ENCODE measurements around the gene MOSPD3. TPM values are rescaled to one million over a fixed set of nuclear protein-coding genes. Genes with fewer than 3 reads are reported as not detected.

Gene MOSPD3
- total RNA-seq, 2 experiments from 2014 or later, result 10.4 to 12.0 TPM

Small RNA genes lying within 50 kb of the gene (small RNA-seq; reads per million reads assigned to genes)
- not detected for gene SAP25

Other genes starting within 250 kb of the MOSPD3 start
- 6.4 and 8.0 TPM in 2 replicates for gene PILRA, start 239.1 kb upstream of the MOSPD3 start, total RNA-seq (2014; rRNA removed; shearing (Covaris generic))
- 13.5 and 16.0 TPM in 2 replicates for gene PILRA, start 239.1 kb upstream of the MOSPD3 start, total RNA-seq (2022)
- 4.1 and 10.9 TPM in 2 replicates for gene ZCWPW1, start 183.8 kb upstream of the MOSPD3 start, total RNA-seq (2014; rRNA removed; shearing (Covaris generic))
- 10.8 and 11.9 TPM in 2 replicates for gene ZCWPW1, start 183.8 kb upstream of the MOSPD3 start, total RNA-seq (2022)
- gene MEPCE, start 182.7 kb upstream of the MOSPD3 start, total RNA-seq (2014; rRNA removed; shearing (Covaris generic)), result 37.9 and 44.2 TPM in 2 replicates
- gene MEPCE, start 182.7 kb upstream of the MOSPD3 start, total RNA-seq (2022), result 54.1 and 65.6 TPM in 2 replicates
- gene PPP1R35, start 176.0 kb upstream of the MOSPD3 start, total RNA-seq (2014; rRNA removed; shearing (Covaris generic)), result 127 and 137 TPM in 2 replicates
- gene PPP1R35, start 176.0 kb upstream of the MOSPD3 start, total RNA-seq (2022), result 86.9 and 90.6 TPM in 2 replicates
- gene SPACDR, start 148.3 kb upstream of the MOSPD3 start, total RNA-seq (2014; rRNA removed; shearing (Covaris generic)), result 0.54 and 1.6 TPM in 2 replicates
- gene SPACDR, start 148.3 kb upstream of the MOSPD3 start, total RNA-seq (2022), result 2.4 and 3.7 TPM in 2 replicates
- 38.5 and 41.4 TPM in 2 replicates for gene TSC22D4, start 133.3 kb upstream of the MOSPD3 start, total RNA-seq (2014; rRNA removed; shearing (Covaris generic))
- gene TSC22D4, start 133.3 kb upstream of the MOSPD3 start, total RNA-seq (2022), result 75.4 and 76.6 TPM in 2 replicates
- 0.08 and 0.98 TPM in 2 replicates for gene NYAP1, start 128.6 kb upstream of the MOSPD3 start, total RNA-seq (2014; rRNA removed; shearing (Covaris generic))
- gene NYAP1, start 128.6 kb upstream of the MOSPD3 start, total RNA-seq (2022), result 0.10 and 0.50 TPM in 2 replicates
- gene AGFG2, start 73.3 kb upstream of the MOSPD3 start, total RNA-seq (2014; rRNA removed; shearing (Covaris generic)), result 7.9 and 11.5 TPM in 2 replicates
- gene AGFG2, start 73.3 kb upstream of the MOSPD3 start, total RNA-seq (2022), result 15.2 and 17.1 TPM in 2 replicates
- gene SAP25, start 38.6 kb upstream of the MOSPD3 start, total RNA-seq (2014; rRNA removed; shearing (Covaris generic)), result 1.2 and 1.5 TPM in 2 replicates
- 12.7 and 14.0 TPM in 2 replicates for gene SAP25, start 38.6 kb upstream of the MOSPD3 start, total RNA-seq (2022)
- 30.3 and 39.2 TPM in 2 replicates for gene LRCH4, start 26.4 kb upstream of the MOSPD3 start, total RNA-seq (2014; rRNA removed; shearing (Covaris generic))
- gene LRCH4, start 26.4 kb upstream of the MOSPD3 start, total RNA-seq (2022), result 72.0 and 75.5 TPM in 2 replicates
- gene FBXO24, start 26.2 kb upstream of the MOSPD3 start, total RNA-seq (2014; rRNA removed; shearing (Covaris generic)), result 0.16 TPM in 1 of 2 replicates, not detected in the other
- 1.2 and 1.7 TPM in 2 replicates for gene FBXO24, start 26.2 kb upstream of the MOSPD3 start, total RNA-seq (2022)
- 8.8 and 27.6 TPM in 2 replicates for gene PCOLCE, start 10.2 kb upstream of the MOSPD3 start, total RNA-seq (2014; rRNA removed; shearing (Covaris generic))
- 32.3 and 38.3 TPM in 2 replicates for gene PCOLCE, start 10.2 kb upstream of the MOSPD3 start, total RNA-seq (2022)
- gene TFR2, start 29.0 kb downstream of the MOSPD3 start, total RNA-seq (2014; rRNA removed; shearing (Covaris generic)), result 8.1 and 12.1 TPM in 2 replicates
- 25.0 and 26.0 TPM in 2 replicates for gene TFR2, start 29.0 kb downstream of the MOSPD3 start, total RNA-seq (2022)
- not detected in 2 replicates for gene ACTL6B, start 43.9 kb downstream of the MOSPD3 start, total RNA-seq (2014; rRNA removed; shearing (Covaris generic))
- not detected in 2 replicates for gene ACTL6B, start 43.9 kb downstream of the MOSPD3 start, total RNA-seq (2022)
- gene GNB2, start 61.2 kb downstream of the MOSPD3 start, total RNA-seq (2014; rRNA removed; shearing (Covaris generic)), result 59.4 and 80.4 TPM in 2 replicates
- 174 and 180 TPM in 2 replicates for gene GNB2, start 61.2 kb downstream of the MOSPD3 start, total RNA-seq (2022)
- gene GIGYF1, start 81.7 kb downstream of the MOSPD3 start, total RNA-seq (2014; rRNA removed; shearing (Covaris generic)), result 35.7 and 40.2 TPM in 2 replicates
- 52.0 and 58.8 TPM in 2 replicates for gene GIGYF1, start 81.7 kb downstream of the MOSPD3 start, total RNA-seq (2022)
- 82.6 and 94.3 TPM in 2 replicates for gene POP7, start 93.6 kb downstream of the MOSPD3 start, total RNA-seq (2014; rRNA removed; shearing (Covaris generic))
- gene POP7, start 93.6 kb downstream of the MOSPD3 start, total RNA-seq (2022), result 43.7 and 47.2 TPM in 2 replicates
- 0.13 TPM in 1 of 2 replicates, not detected in the other for gene EPO, start 107.9 kb downstream of the MOSPD3 start, total RNA-seq (2014; rRNA removed; shearing (Covaris generic))
- not detected in 2 replicates for gene EPO, start 107.9 kb downstream of the MOSPD3 start, total RNA-seq (2022)
- not detected in 2 replicates for gene ZAN, start 121.1 kb downstream of the MOSPD3 start, total RNA-seq (2014; rRNA removed; shearing (Covaris generic))
- gene ZAN, start 121.1 kb downstream of the MOSPD3 start, total RNA-seq (2022), result not detected in 2 replicates
- gene EPHB4, start 215.0 kb downstream of the MOSPD3 start, total RNA-seq (2014; rRNA removed; shearing (Covaris generic)), result 4.2 and 5.6 TPM in 2 replicates
- 7.3 and 8.0 TPM in 2 replicates for gene EPHB4, start 215.0 kb downstream of the MOSPD3 start, total RNA-seq (2022)
- 15.7 and 17.0 TPM in 2 replicates for gene SLC12A9, start 240.2 kb downstream of the MOSPD3 start, total RNA-seq (2014; rRNA removed; shearing (Covaris generic))
- gene SLC12A9, start 240.2 kb downstream of the MOSPD3 start, total RNA-seq (2022), result 21.1 and 25.6 TPM in 2 replicates

Measured in OCI-LY7 (cell line).